ENCODE results near the gene HEXIM2.
"Not testable (repeated sequence)": the region's sequence is repeated elsewhere in the genome, so short reads cannot be mapped to it uniquely, and the experiment has no call there.

Gene HEXIM2

GRCh38 chr17:45161288-45162024 is at the start of gene HEXIM2:
HEXIM2 (plus strand) TSS chr17:45161875; CDS start chr17:45162794, 919 bp downstream.
- peak; percentile 99 for DNase-seq

GRCh38 chr17:45112559-45113423 is 48.9 kb upstream of the HEXIM2 start:
- no peak for DNase-seq

GRCh38 chr17:45113424-45113754 is 48.3 kb upstream of the HEXIM2 start:
- DNase-seq, result no peak

GRCh38 chr17:45114117-45114932 is 47.4 kb upstream of the HEXIM2 start:
- DNase-seq, result no peak

GRCh38 chr17:45115015-45115625 is 46.6 kb upstream of the HEXIM2 start:
- no peak for DNase-seq

- DNase-seq, result no peak
Measured at GRCh38 chr17:45115871-45116270, 45.8 kb upstream of the HEXIM2 start.

GRCh38 chr17:45116434-45117016 is 45.1 kb upstream of the HEXIM2 start:
- no peak for DNase-seq

GRCh38 chr17:45117334-45117733 is 44.3 kb upstream of the HEXIM2 start:
- DNase-seq, result no peak

- DNase-seq, result no peak
Measured at GRCh38 chr17:45117848-45118646, 43.6 kb upstream of the HEXIM2 start.

- no peak for DNase-seq
Measured at GRCh38 chr17:45118691-45119090, 43.0 kb upstream of the HEXIM2 start.

GRCh38 chr17:45119964-45120363 is 41.7 kb upstream of the HEXIM2 start:
- DNase-seq, result no peak

- DNase-seq, result no peak
Measured at GRCh38 chr17:45120558-45120957, 41.1 kb upstream of the HEXIM2 start.

- DNase-seq, result no peak
Measured at GRCh38 chr17:45121055-45121454, 40.6 kb upstream of the HEXIM2 start.

- no peak for DNase-seq
Measured at GRCh38 chr17:45123076-45123770, 38.5 kb upstream of the HEXIM2 start.

- peak; percentile 34 for DNase-seq
Measured at GRCh38 chr17:45123930-45124796, 37.5 kb upstream of the HEXIM2 start.

- DNase-seq, result not testable (repeated sequence)
Measured at GRCh38 chr17:45124797-45125122, 36.9 kb upstream of the HEXIM2 start.

GRCh38 chr17:45125509-45125908 is 36.2 kb upstream of the HEXIM2 start:
- no peak for DNase-seq

- no peak for DNase-seq
Measured at GRCh38 chr17:45127207-45127547, 34.5 kb upstream of the HEXIM2 start.

GRCh38 chr17:45127548-45128300 is 34.0 kb upstream of the HEXIM2 start:
- DNase-seq, result no peak

All from activated CD4-positive, alpha-beta T cell treated with anti-CD3 and anti-CD28 coated beads, Interleukin-2, amount 50 U/mL, for 16 hours (primary cell).